ENCODE data around the gene SLC14A1. TPM values are rescaled to one million over a fixed set of nuclear protein-coding genes. Genes with fewer than 3 reads are reported as not detected.

The SLC14A1 gene
- total RNA-seq (10 to 100 TPM in 1 of 5 experiments, 1 to 10 TPM in 3, under 1 TPM in 1; 0.97 to 12.9 (median 3.3) TPM), polyA plus RNA-seq (1 to 10 TPM; 1.4 to 2.2 TPM), total RNA-seq (10.5 reads per million, percentile 37 among the genes with 10 or more reads in this experiment)

DNA sequence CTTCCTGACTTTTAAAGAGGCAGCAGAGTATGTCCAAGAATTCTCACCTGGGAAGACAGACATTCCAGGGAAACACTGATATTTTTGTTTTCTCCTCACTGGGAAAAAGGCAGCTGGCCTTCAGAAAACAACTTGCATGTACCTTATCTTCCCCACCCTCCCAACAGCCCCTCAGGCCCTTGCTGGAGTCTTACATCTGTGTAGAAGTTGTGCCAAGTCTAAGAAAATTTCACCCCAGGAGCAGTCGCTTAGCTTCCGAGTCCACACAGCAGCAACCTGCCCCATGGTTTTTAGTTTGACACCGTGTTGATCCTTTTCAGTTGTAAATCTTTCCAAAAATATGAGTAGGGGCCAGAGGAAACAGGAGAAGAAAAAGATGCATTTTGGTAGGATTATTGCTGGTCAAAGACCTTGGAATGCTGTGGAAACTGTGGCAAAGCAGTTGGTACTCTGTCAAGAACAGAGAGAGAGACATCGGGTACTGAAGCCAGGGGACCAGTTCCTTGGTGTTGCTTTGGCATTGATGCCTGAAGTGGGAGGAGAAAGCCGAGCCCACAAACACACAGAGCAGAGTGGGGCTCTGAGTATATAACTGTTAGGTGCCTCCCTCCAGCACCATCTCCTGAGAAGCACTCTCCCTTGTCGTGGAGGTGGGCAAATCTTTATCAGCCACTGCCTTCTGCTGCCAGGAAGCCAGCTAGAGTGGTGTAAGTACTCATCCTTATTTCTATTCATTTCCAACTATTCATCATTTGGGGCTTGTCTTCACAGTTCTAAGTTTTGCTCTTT, at the start of gene SLC14A1:
Gene SLC14A1 (plus strand): TSS at position 615 of the 789 bp plus-strand sequence. CDS start 6,140 bp downstream, outside the sequence.
- peak within 1 kb of the TSS in 1 of 9 donors; percentile 88 for H3K27ac Mint-ChIP-seq
- ATAC-seq (no peak), DNase-seq (no peak)
- H3K4me1 ChIP-seq (ENCODE audit: control insufficient read depth in 2 of 2, insufficient read depth in 2 of 2, low read length in 2 of 2) = no peaks in the 10 kb centered on the region
- H3K9me3 Mint-ChIP-seq = no peaks in the 10 kb centered on the region
- intact Hi-C loops (cut with micrococcal nuclease) = loop anchor here (1.0 to 5.0 kb wide), 7 partner anchors 37 to 350 kb away; no protein-coding TSS in a partner anchor
- no peaks in the 10 kb centered on the region for H3K36me3 ChIP-seq (ENCODE audit: control insufficient read depth in 2 of 3, insufficient read depth in 3 of 3, low read length in 3 of 3)
- H3K4me3 Mint-ChIP-seq = no peak within 1 kb of the TSS
- CTCF ChIA-PET = interaction anchor here (4.1 kb wide), 1 partner anchor 156 kb away, joined by 20 read pairs; no protein-coding TSS in a partner anchor
- H3K27me3 Mint-ChIP-seq = peaks cover 0 to 35% (median 0%) of the 10 kb centered on the region in 5 donors
- peaks cover 0 to 15% (median 0%) of the 10 kb centered on the region in 7 donors for H3K4me1 Mint-ChIP-seq
- peaks cover 0 to 4% (median 0%) of the 10 kb centered on the region in 5 donors for H3K36me3 Mint-ChIP-seq
- no peaks in the 10 kb centered on the region for H3K27me3 ChIP-seq (ENCODE audit: control insufficient read depth in 2 of 2, insufficient read depth in 2 of 2, low read length in 2 of 2)
- no peak within 1 kb of the TSS for H3K27ac ChIP-seq (ENCODE audit: low read depth, low read length)
- H3K9me3 ChIP-seq (ENCODE audit: control insufficient read depth in 2 of 3, low read length in 3 of 3) = no peaks in the 10 kb centered on the region
- no peak within 1 kb of the TSS for H3K4me3 ChIP-seq (ENCODE audit: low read length)
- POLR2A ChIA-PET = no interaction called here

GRCh38 chr18:45677276-45677807, 46.6 kb upstream of the SLC14A1 start:
- no peaks in the 10 kb centered on the region for H3K27me3 ChIP-seq (ENCODE audit: control insufficient read depth in 2 of 2, insufficient read depth in 2 of 2, low read length in 2 of 2)
- peaks cover 0 to 2% (median 0%) of the 10 kb centered on the region in 5 donors for H3K36me3 Mint-ChIP-seq
- ChIA-PET POLR2A (interaction anchor here (1.5 to 1.6 kb wide), 2 partner anchors 10 to 11 kb away, joined by 6 read pairs; no protein-coding TSS in a partner anchor), CTCF (interaction anchor here (1.1 to 1.9 kb wide), 3 partner anchors 12 to 13 kb away, joined by 4 to 5 read pairs (median 5); no protein-coding TSS in a partner anchor)
- H3K4me1 Mint-ChIP-seq = peaks cover 0 to 19% (median 9%) of the 10 kb centered on the region in 7 donors
- no peaks in the 10 kb centered on the region for H3K36me3 ChIP-seq (ENCODE audit: control insufficient read depth in 2 of 3, insufficient read depth in 3 of 3, low read length in 3 of 3)
- peaks cover 0 to 1% (median 0%) of the 10 kb centered on the region in 11 donors for H3K9me3 Mint-ChIP-seq
- H3K4me3 Mint-ChIP-seq = no peak overlapping the region
- H3K9me3 ChIP-seq (ENCODE audit: control insufficient read depth in 2 of 3, low read length in 3 of 3) = no peaks in the 10 kb centered on the region
- H3K27ac Mint-ChIP-seq = no peak overlapping the region
- DNase-seq (no peak), ATAC-seq (no peak)
- intact Hi-C loops (cut with micrococcal nuclease) = no loop called here
- no peak overlapping the region for H3K27ac ChIP-seq (ENCODE audit: low read depth, low read length)
- peaks cover 0 to 84% (median 0%) of the 10 kb centered on the region in 5 donors for H3K27me3 Mint-ChIP-seq
- no peaks in the 10 kb centered on the region for H3K4me1 ChIP-seq (ENCODE audit: control insufficient read depth in 2 of 2, insufficient read depth in 2 of 2, low read length in 2 of 2)
- H3K4me3 ChIP-seq (ENCODE audit: low read length) = no peak overlapping the region

- ChIA-PET CTCF (interaction anchor here (1.8 kb wide), 1 partner anchor 13 kb away, joined by 4 read pairs; no protein-coding TSS in a partner anchor), POLR2A (interaction anchor here (0.9 to 1.6 kb wide), 2 partner anchors 8 to 9 kb away, joined by 3 to 6 read pairs; no protein-coding TSS in a partner anchor)
- no peak overlapping the region for H3K27ac Mint-ChIP-seq
- intact Hi-C loops (cut with micrococcal nuclease) = loop anchor here in 1 of 2 donors (1.0 kb wide), 1 partner anchor 8 kb away; no protein-coding TSS in a partner anchor
- peaks cover 0 to 25% (median 12%) of the 10 kb centered on the region in 7 donors for H3K4me1 Mint-ChIP-seq
- peaks cover 0 to 83% (median 3%) of the 10 kb centered on the region in 5 donors for H3K27me3 Mint-ChIP-seq
- H3K4me3 Mint-ChIP-seq = no peak overlapping the region
- peaks cover 0 to 2% (median 0%) of the 10 kb centered on the region in 11 donors for H3K9me3 Mint-ChIP-seq
- no peaks in the 10 kb centered on the region for H3K4me1 ChIP-seq (ENCODE audit: control insufficient read depth in 2 of 2, insufficient read depth in 2 of 2, low read length in 2 of 2)
- H3K9me3 ChIP-seq (ENCODE audit: control insufficient read depth in 2 of 3, low read length in 3 of 3) = no peaks in the 10 kb centered on the region
- ATAC-seq (no peak), DNase-seq (no peak)
- H3K36me3 Mint-ChIP-seq = peaks cover 0 to 3% (median 0%) of the 10 kb centered on the region in 5 donors
- no peaks in the 10 kb centered on the region for H3K36me3 ChIP-seq (ENCODE audit: control insufficient read depth in 2 of 3, insufficient read depth in 3 of 3, low read length in 3 of 3)
- H3K27me3 ChIP-seq (ENCODE audit: control insufficient read depth in 2 of 2, insufficient read depth in 2 of 2, low read length in 2 of 2) = no peaks in the 10 kb centered on the region
- no peak overlapping the region for H3K27ac ChIP-seq (ENCODE audit: low read depth, low read length)
- no peak overlapping the region for H3K4me3 ChIP-seq (ENCODE audit: low read length)
Observed at GRCh38 chr18:45678441-45678840, 45.5 kb upstream of the SLC14A1 start.

GRCh38 chr18:45678850-45679249, 45.1 kb upstream of the SLC14A1 start:
- H3K27me3 ChIP-seq (ENCODE audit: control insufficient read depth in 2 of 2, insufficient read depth in 2 of 2, low read length in 2 of 2) = no peaks in the 10 kb centered on the region
- H3K9me3 ChIP-seq (ENCODE audit: control insufficient read depth in 2 of 3, low read length in 3 of 3) = no peaks in the 10 kb centered on the region
- H3K27me3 Mint-ChIP-seq = peaks cover 0 to 84% (median 3%) of the 10 kb centered on the region in 5 donors
- ChIA-PET POLR2A (interaction anchor here (1.6 kb wide), 1 partner anchor 8 kb away, joined by 6 read pairs; no protein-coding TSS in a partner anchor), CTCF (interaction anchor here (1.8 kb wide), 1 partner anchor 13 kb away, joined by 4 read pairs; no protein-coding TSS in a partner anchor)
- peak overlapping the region in 1 of 9 donors; percentile 22 for H3K27ac Mint-ChIP-seq
- peaks cover 0 to 2% (median 0%) of the 10 kb centered on the region in 11 donors for H3K9me3 Mint-ChIP-seq
- peaks cover 0 to 4% (median 0%) of the 10 kb centered on the region in 5 donors for H3K36me3 Mint-ChIP-seq
- no peak overlapping the region for H3K27ac ChIP-seq (ENCODE audit: low read depth, low read length)
- no peak overlapping the region for H3K4me3 ChIP-seq (ENCODE audit: low read length)
- H3K4me1 ChIP-seq (ENCODE audit: control insufficient read depth in 2 of 2, insufficient read depth in 2 of 2, low read length in 2 of 2) = peaks cover 0 to 2% of the 10 kb centered on the region in 2 donors
- ATAC-seq = no peak
- H3K36me3 ChIP-seq (ENCODE audit: control insufficient read depth in 2 of 3, insufficient read depth in 3 of 3, low read length in 3 of 3) = no peaks in the 10 kb centered on the region
- no peak overlapping the region for H3K4me3 Mint-ChIP-seq
- peaks cover 0 to 28% (median 12%) of the 10 kb centered on the region in 7 donors for H3K4me1 Mint-ChIP-seq
- intact Hi-C loops (cut with micrococcal nuclease) = loop anchor here in 1 of 2 donors (1.0 kb wide), 1 partner anchor 7 kb away; no protein-coding TSS in a partner anchor
- no peak for DNase-seq

DNA sequence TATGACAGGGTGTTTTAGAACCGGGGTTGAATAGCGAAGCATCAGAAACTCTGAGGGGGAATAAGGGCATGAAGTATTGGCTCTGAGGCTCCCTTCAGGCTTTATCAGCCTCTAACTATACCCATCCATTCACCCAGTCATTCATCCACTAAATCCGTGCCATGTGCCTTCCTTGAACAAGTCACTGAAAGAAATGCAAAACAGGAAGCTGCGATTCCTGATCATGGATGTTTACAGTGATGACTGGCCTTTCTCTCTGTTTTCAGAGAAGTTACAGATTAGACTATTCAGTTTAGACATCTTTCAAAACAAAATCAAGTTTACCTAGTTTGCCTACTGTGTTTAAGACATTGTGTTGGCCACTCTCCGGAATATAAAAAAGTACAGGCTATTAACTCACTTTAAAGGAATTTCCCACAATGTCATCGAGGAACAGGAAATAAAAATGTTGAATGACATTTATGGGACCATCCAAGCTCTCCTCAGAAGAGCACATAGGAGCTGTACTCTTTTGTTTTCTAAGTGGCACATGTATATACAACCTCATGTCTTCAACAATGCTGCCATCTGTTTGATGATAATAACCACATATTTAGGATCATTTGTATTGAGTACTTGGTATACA, 43.8 kb upstream of the SLC14A1 start:
- intact Hi-C loops (cut with micrococcal nuclease) = loop anchor here (10.0 kb wide), 3 partner anchors 575 to 1495 kb away; partner anchors contain the start of gene IER3IP1 (in 1 of the 2)
- ChIA-PET CTCF (no interaction called here), POLR2A (interaction anchor here (1.7 kb wide), 1 partner anchor 14 kb away, joined by 6 read pairs; no protein-coding TSS in a partner anchor)
- H3K4me3 ChIP-seq (ENCODE audit: low read length) = no peak overlapping the region
- H3K27me3 ChIP-seq (ENCODE audit: control insufficient read depth in 2 of 2, insufficient read depth in 2 of 2, low read length in 2 of 2) = no peaks in the 10 kb centered on the region
- H3K4me3 Mint-ChIP-seq = no peak overlapping the region
- H3K27ac Mint-ChIP-seq = no peak overlapping the region
- H3K4me1 ChIP-seq (ENCODE audit: control insufficient read depth in 2 of 2, insufficient read depth in 2 of 2, low read length in 2 of 2) = peaks cover 6 to 15% of the 10 kb centered on the region in 2 donors
- peaks cover 8 to 38% (median 20%) of the 10 kb centered on the region in 7 donors for H3K4me1 Mint-ChIP-seq
- no peaks in the 10 kb centered on the region for H3K36me3 ChIP-seq (ENCODE audit: control insufficient read depth in 2 of 3, insufficient read depth in 3 of 3, low read length in 3 of 3)
- no peaks in the 10 kb centered on the region for H3K9me3 ChIP-seq (ENCODE audit: control insufficient read depth in 2 of 3, low read length in 3 of 3)
- peaks cover 0 to 85% (median 3%) of the 10 kb centered on the region in 5 donors for H3K27me3 Mint-ChIP-seq
- H3K9me3 Mint-ChIP-seq = peaks cover 0 to 2% (median 0%) of the 10 kb centered on the region in 11 donors
- H3K27ac ChIP-seq (ENCODE audit: low read depth, low read length) = no peak overlapping the region
- ATAC-seq (no peak), DNase-seq (no peak)
- peaks cover 0 to 4% (median 0%) of the 10 kb centered on the region in 5 donors for H3K36me3 Mint-ChIP-seq
